Choroid plexus epithelial cell (primary cell): ENCODE data around the gene CATSPER3.

Experiments used
- DNase-seq: peaks from one replicate; pipeline ENCODE4 v3.0.0-alpha.2; 2010; ENCODE audit warnings: low read depth
- H3K4me3 ChIP-seq: 2 replicates; pipeline ENCODE4 v1.5.1; 2011; ENCODE audit warnings: low read depth, mild to moderate bottlenecking, control low read depth, low read length, moderate library complexity
- TF ChIP-seq, protein P1 (sequence below): conservative IDR thresholded peaks from 2 replicates; pipeline ENCODE4 v1.5.1; 2011; ENCODE audit warnings: low read depth, mild to moderate bottlenecking, control low read depth, inconsistent platforms, low read length, moderate library complexity

Gene CATSPER3

DNA sequence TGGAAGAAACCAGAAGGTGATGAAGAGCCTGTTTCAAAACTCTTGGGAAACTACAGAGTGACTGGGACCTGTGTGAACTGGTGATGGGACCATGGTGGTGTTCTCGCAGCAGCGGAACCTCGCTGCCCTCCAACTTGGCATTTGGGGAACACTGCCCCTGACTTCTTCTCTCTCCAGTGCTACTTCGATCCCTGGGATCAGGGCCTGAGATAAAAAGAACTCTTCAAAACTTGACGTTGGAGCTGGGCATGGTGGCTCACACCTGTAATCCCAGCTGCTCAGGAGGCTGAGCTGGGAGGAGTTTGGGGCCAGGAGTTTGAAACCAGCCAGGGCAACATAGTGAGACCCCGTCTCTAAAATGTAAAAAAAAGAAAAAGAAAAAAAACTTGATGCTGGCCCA, 48.2 kb downstream of the CATSPER3 start:
- no peak overlapping the region for H3K4me3 ChIP-seq
- no peak for DNase-seq
- TF ChIP-seq, protein P1, sequence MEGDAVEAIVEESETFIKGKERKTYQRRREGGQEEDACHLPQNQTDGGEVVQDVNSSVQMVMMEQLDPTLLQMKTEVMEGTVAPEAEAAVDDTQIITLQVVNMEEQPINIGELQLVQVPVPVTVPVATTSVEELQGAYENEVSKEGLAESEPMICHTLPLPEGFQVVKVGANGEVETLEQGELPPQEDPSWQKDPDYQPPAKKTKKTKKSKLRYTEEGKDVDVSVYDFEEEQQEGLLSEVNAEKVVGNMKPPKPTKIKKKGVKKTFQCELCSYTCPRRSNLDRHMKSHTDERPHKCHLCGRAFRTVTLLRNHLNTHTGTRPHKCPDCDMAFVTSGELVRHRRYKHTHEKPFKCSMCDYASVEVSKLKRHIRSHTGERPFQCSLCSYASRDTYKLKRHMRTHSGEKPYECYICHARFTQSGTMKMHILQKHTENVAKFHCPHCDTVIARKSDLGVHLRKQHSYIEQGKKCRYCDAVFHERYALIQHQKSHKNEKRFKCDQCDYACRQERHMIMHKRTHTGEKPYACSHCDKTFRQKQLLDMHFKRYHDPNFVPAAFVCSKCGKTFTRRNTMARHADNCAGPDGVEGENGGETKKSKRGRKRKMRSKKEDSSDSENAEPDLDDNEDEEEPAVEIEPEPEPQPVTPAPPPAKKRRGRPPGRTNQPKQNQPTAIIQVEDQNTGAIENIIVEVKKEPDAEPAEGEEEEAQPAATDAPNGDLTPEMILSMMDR, result no peak

GRCh38 chr5:135016861-135017290, 49.2 kb downstream of the CATSPER3 start:
- no peak for DNase-seq
- TF ChIP-seq, protein P1, result no peak
- no peak overlapping the region for H3K4me3 ChIP-seq

GRCh38 chr5:135018457-135018856, 50.8 kb downstream of the CATSPER3 start:
- H3K4me3 ChIP-seq, result no peak overlapping the region
- no peak for DNase-seq
- TF ChIP-seq, protein P1, result no peak

DNA sequence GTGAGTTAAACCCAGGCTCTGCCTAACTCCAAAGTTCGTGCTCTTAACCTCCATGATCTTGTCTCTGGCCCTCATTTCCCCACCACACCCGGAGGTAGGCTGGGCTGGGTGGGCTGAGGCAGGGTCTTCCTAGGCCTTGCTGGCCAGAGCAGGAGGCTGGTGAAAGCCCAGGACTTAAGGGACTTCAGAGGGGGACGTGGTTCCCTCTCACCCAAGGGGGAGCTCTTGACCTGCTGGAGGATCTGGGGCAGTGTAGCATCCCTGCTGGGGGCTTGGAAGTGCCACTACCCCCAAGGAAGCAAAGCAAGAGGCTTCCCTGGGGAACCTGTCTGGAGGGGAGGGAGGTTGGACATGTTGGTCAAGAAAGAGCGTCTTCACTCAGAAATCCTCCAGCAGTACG, 51.6 kb downstream of the CATSPER3 start:
- no peak overlapping the region for H3K4me3 ChIP-seq
- DNase-seq, result no peak
- TF ChIP-seq, protein P1, result no peak

DNA sequence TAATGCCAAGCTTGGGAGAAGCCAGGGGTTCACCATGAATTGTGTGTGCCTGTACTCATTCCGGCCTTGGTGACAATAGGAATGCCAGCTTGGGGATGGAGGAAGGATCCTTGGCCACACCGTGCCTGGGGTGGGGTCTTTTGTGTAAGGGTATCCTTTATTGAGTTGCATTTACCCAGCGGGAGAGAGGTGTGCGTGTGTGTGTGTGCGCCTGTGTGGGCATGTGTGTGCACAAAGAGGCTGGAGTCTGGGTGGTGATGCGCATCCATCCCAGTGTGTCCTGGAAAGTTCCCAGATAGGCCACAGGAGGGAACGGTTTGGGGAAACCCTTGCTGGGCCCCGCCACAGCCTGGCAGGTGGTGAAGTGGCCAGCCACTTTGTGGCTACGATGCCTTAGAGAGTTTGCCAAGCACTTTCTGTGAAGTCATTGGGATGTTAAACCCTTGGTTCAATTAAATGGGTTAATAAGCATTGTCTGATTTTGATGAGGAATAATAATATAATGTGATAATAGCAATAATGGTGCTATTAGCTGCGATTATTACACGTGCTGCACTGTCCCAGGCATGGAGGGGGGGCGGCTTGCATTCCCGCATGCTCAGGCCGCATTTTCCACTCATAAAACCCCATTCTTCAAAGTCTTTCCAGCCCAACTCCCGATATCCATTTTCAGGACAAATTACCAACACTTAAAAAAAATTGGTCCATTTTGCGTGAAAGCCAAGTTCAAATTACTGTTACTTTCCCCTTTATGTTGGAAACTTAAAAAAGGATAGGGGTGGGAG, 52.6 kb downstream of the CATSPER3 start:
- no peak for DNase-seq
- TF ChIP-seq, protein P1, result no peak
- H3K4me3 ChIP-seq, result no peak overlapping the region

GRCh38 chr5:135024956-135025729, 57.4 kb downstream of the CATSPER3 start:
- no peak for DNase-seq
- no peak overlapping the region for H3K4me3 ChIP-seq
- TF ChIP-seq, protein P1, result no peak
